VCaP (cell line): ENCODE data around the gene OR6K6.

ENCODE experiments used
- H3K27ac ChIP-seq: fragments of 450-650 bp; 2 replicates; pipeline ENCODE4 v1.5.1; 2017
- CTCF ChIP-seq: fragments of 450-650 bp; conservative IDR thresholded peaks from 2 replicates; pipeline ENCODE4 v1.5.1; 2017; ENCODE audit warnings: mild to moderate bottlenecking, moderate library complexity

Gene OR6K6

GRCh38 chr1:158754420-158754819, at the start of gene OR6K6:
TSS of gene OR6K6 (plus strand) at chr1:158754720. CDS start at chr1:158754888, 168 bp downstream.
- H3K27ac ChIP-seq = no peak within 1 kb of the TSS
- no peak for TF ChIP-seq CTCF

- TF ChIP-seq CTCF = no peak
Measured at GRCh38 chr1:158706096-158706495, 48.4 kb upstream of the OR6K6 start.

GRCh38 chr1:158711098-158711497, 43.4 kb upstream of the OR6K6 start:
- no peak for TF ChIP-seq CTCF
- no peak overlapping the region for H3K27ac ChIP-seq

More at GRCh38 chr1:158706096-158706495, 48.4 kb upstream of the OR6K6 start:
- H3K27ac ChIP-seq = no peak overlapping the region

GRCh38 chr1:158714754-158715153, 39.8 kb upstream of the OR6K6 start:
- TF ChIP-seq CTCF = no peak
- no peak overlapping the region for H3K27ac ChIP-seq

- no peak for TF ChIP-seq CTCF
- no peak overlapping the region for H3K27ac ChIP-seq
Measured at GRCh38 chr1:158716335-158716734, 38.2 kb upstream of the OR6K6 start.

GRCh38 chr1:158717344-158717743, 37.2 kb upstream of the OR6K6 start:
- no peak for TF ChIP-seq CTCF
- no peak overlapping the region for H3K27ac ChIP-seq

- no peak overlapping the region for H3K27ac ChIP-seq
- no peak for TF ChIP-seq CTCF
Measured at GRCh38 chr1:158719664-158720063, 34.9 kb upstream of the OR6K6 start.

- no peak within 1 kb of the TSS for H3K27ac ChIP-seq
- no peak for TF ChIP-seq CTCF
Measured at GRCh38 chr1:158720620-158721019, 33.9 kb upstream of the OR6K6 start, which contains the start of gene OR6K3. TSS of gene OR6K3 (minus strand) at chr1:158720720. CDS start at chr1:158718115, 2,605 bp downstream.
